ENCODE data around the gene SH2D1B. TPM values are rescaled to one million over a fixed set of nuclear protein-coding genes. Genes with fewer than 3 reads are reported as not detected.

The SH2D1B gene
- total and polyA plus RNA-seq, 4 donors = 0.17 to 0.84 (median 0.30) TPM

GRCh38 chr1:162369571-162369970, 42.4 kb downstream of the SH2D1B start (continued):
- TF ChIP-seq GABPA (IDR thresholded peaks at IDR 0.05 in 1 of 2, conservative IDR thresholded peaks at IDR 0.05 in 1 of 2) = no peak
- no peak for TF ChIP-seq MAX (IDR thresholded peaks at IDR 0.05)

- DNase-seq (ENCODE audit: low spot score) = no peak
- Histone ChIP-seq H3K27ac (ENCODE audit: low read depth in 1 of 2, low read length in 2 of 2) (no peak overlapping the region), H3K9ac (ENCODE audit: low read depth in 1 of 2, low read length in 2 of 2) (no peak overlapping the region), H3K36me3 (ENCODE audit: control insufficient read depth in 4 of 4, insufficient read depth in 3 of 4, low read depth in 1 of 4, low read length in 3 of 4) (no peaks in the 10 kb centered on the region), H3K27me3 (ENCODE audit: control insufficient read depth in 4 of 4, insufficient read depth in 4 of 4, low read length in 3 of 4) (no peaks in the 10 kb centered on the region), H3K9me3 (ENCODE audit: control insufficient read depth in 4 of 4, low read length in 3 of 4) (no peaks in the 10 kb centered on the region), H3K4me3 (ENCODE audit: low read depth in 1 of 3, low read length in 3 of 3) (no peak overlapping the region), H3K4me1 (ENCODE audit: control insufficient read depth in 4 of 4, insufficient read depth in 4 of 4, low read length in 3 of 4) (peaks cover 20 to 63% (median 44%) of the 10 kb centered on the region in 4 donors)
- TF ChIP-seq RAD21 (IDR thresholded peaks at IDR 0.05) (no peak), NR2F2 (IDR thresholded peaks at IDR 0.05) (no peak), FOXA2 (IDR thresholded peaks at IDR 0.05) (no peak)
- 62% methylated on average over 4 of the region's 4 CpGs for WGBS
Observed at GRCh38 chr1:162368451-162368850, 43.5 kb downstream of the SH2D1B start.

GRCh38 chr1:162367772-162368171, 44.2 kb downstream of the SH2D1B start:
- no peak overlapping the region for H3K4me3 ChIP-seq (ENCODE audit: low read depth in 1 of 3, low read length in 3 of 3)
- H3K27me3 ChIP-seq (ENCODE audit: control insufficient read depth in 4 of 4, insufficient read depth in 4 of 4, low read length in 3 of 4) = no peaks in the 10 kb centered on the region
- H3K9me3 ChIP-seq (ENCODE audit: control insufficient read depth in 4 of 4, low read length in 3 of 4) = no peaks in the 10 kb centered on the region
- H3K27ac ChIP-seq (ENCODE audit: low read depth in 1 of 2, low read length in 2 of 2) = peak overlapping the region in 1 of 2 donors; percentile 10
- no peaks in the 10 kb centered on the region for H3K36me3 ChIP-seq (ENCODE audit: control insufficient read depth in 4 of 4, insufficient read depth in 3 of 4, low read depth in 1 of 4, low read length in 3 of 4)
- peaks cover 19 to 56% (median 38%) of the 10 kb centered on the region in 4 donors for H3K4me1 ChIP-seq (ENCODE audit: control insufficient read depth in 4 of 4, insufficient read depth in 4 of 4, low read length in 3 of 4)
- WGBS = 98% methylated on average over 10 of the region's 10 CpGs
- no peak for DNase-seq (ENCODE audit: low spot score)
- H3K9ac ChIP-seq (ENCODE audit: low read depth in 1 of 2, low read length in 2 of 2) = no peak overlapping the region
- TF ChIP-seq TAF1 (conservative IDR thresholded peaks at IDR 0.05) (no peak), MAX (IDR thresholded peaks at IDR 0.05) (no peak), EGR1 (IDR thresholded peaks at IDR 0.05; ENCODE audit: low read depth in 2 of 2) (no peak), REST (IDR thresholded peaks at IDR 0.05) (no peak)

- TF ChIP-seq RAD21 (IDR thresholded peaks at IDR 0.05) (no peak), YY1 (IDR thresholded peaks at IDR 0.05) (no peak), REST (IDR thresholded peaks at IDR 0.05) (no peak), FOXA1 (IDR thresholded peaks at IDR 0.05) (no peak), FOXA2 (IDR thresholded peaks at IDR 0.05) (no peak), RXRA (IDR thresholded peaks at IDR 0.05) (no peak), TAF1 (conservative IDR thresholded peaks at IDR 0.05) (no peak), ATF3 (IDR thresholded peaks at IDR 0.05) (no peak), HNF4G (IDR thresholded peaks at IDR 0.05) (no peak), JUND (IDR thresholded peaks at IDR 0.05) (no peak), NR2F2 (IDR thresholded peaks at IDR 0.05) (no peak), MAX (IDR thresholded peaks at IDR 0.05) (no peak)
- peaks cover 18 to 52% (median 32%) of the 10 kb centered on the region in 4 donors for H3K4me1 ChIP-seq (ENCODE audit: control insufficient read depth in 4 of 4, insufficient read depth in 4 of 4, low read length in 3 of 4)
- WGBS = 91% methylated on average over 36 of the region's 36 CpGs
- no peak overlapping the region for H3K27ac ChIP-seq (ENCODE audit: low read depth in 1 of 2, low read length in 2 of 2)
- no peak overlapping the region for H3K9ac ChIP-seq (ENCODE audit: low read depth in 1 of 2, low read length in 2 of 2)
- H3K4me3 ChIP-seq (ENCODE audit: low read depth in 1 of 3, low read length in 3 of 3) = no peak overlapping the region
- no peaks in the 10 kb centered on the region for H3K27me3 ChIP-seq (ENCODE audit: control insufficient read depth in 4 of 4, insufficient read depth in 4 of 4, low read length in 3 of 4)
- H3K9me3 ChIP-seq (ENCODE audit: control insufficient read depth in 4 of 4, low read length in 3 of 4) = no peaks in the 10 kb centered on the region
- DNase-seq (ENCODE audit: low spot score) = no peak
- H3K36me3 ChIP-seq (ENCODE audit: control insufficient read depth in 4 of 4, insufficient read depth in 3 of 4, low read depth in 1 of 4, low read length in 3 of 4) = no peaks in the 10 kb centered on the region
Observed at GRCh38 chr1:162367073-162367472, 44.9 kb downstream of the SH2D1B start.
